SK-N-SH (cell line): ENCODE results near the gene AGK. TPM values are rescaled to one million over a fixed set of nuclear protein-coding genes. Genes with fewer than 3 reads are reported as not detected.

Experiments
- CTCF ChIA-PET: fragments of 300-600, 350-600 bp; formaldehyde crosslinking; extraction: SDS; loops from one replicate; lab custom pipeline; 2021; lab: Yijun Ruan, JAX
- POLR2A ChIA-PET: fragments of 350-600 bp; sonication (Branson Sonifier 250); formaldehyde crosslinking; extraction: SDS; loops from one replicate; lab custom pipeline; 2020; ENCODE audit warnings: antibody characterized with exemption, inconsistent platforms; lab: Yijun Ruan, JAX
- DNase-seq: peaks from one replicate; pipeline ENCODE4 v3.0.0; 2012
- H2AFZ ChIP-seq: fragments of 200-600 bp; sonication (generic); 2 replicates; pipeline ENCODE4 v1.8.1; 2016; ENCODE audit warnings: antibody characterized with exemption, mild to moderate bottlenecking, low read depth
- H3F3A ChIP-seq: fragments of 200-600 bp; sonication (generic); replicated peaks from 2 replicates; pipeline ENCODE3; 2016; ENCODE audit warnings: antibody characterized with exemption, mild to moderate bottlenecking; ENCODE audit not compliant: insufficient read depth
- H3K27ac ChIP-seq, 2 experiments: fragments of 200-500 bp in 1 of 2; fragments of 200-600 bp in 1 of 2; sonication (Bioruptor generic) in 1 of 2; sonication (generic), shearing (Covaris generic) in 1 of 2; 2 replicates each; pipeline versions ENCODE4 v1.5.1 to v1.6.1; 2014 to 2016; ENCODE audit warnings: low read depth in 2 of 2, inconsistent platforms in 1 of 2, low read length in 1 of 2, mild to moderate bottlenecking in 1 of 2, mixed read lengths in 1 of 2
- H3K27me3 ChIP-seq: fragments of 200-600 bp; sonication (generic), shearing (Covaris generic); 2 replicates; pipeline ENCODE4 v1.6.1; 2016; ENCODE audit warnings: mixed run types; ENCODE audit not compliant: insufficient read depth
- H3K36me3 ChIP-seq, 2 experiments: fragments of 200-500 bp in 1 of 2; fragments of 200-600 bp in 1 of 2; sonication (Bioruptor generic) in 1 of 2; sonication (generic) in 1 of 2; replicated peaks in 1 of 2; 2 replicates each; pipeline versions ENCODE3 to v1.5.1; 2014 to 2016; ENCODE audit warnings: low read length in 1 of 2, mild to moderate bottlenecking in 1 of 2; ENCODE audit not compliant: insufficient read depth in 2 of 2, control insufficient read depth in 1 of 2
- H3K4me1 ChIP-seq, 2 experiments: fragments of 200-500 bp in 1 of 2; fragments of 200-600 bp in 1 of 2; sonication (Bioruptor generic) in 1 of 2; sonication (generic), shearing (Covaris generic) in 1 of 2; 2 replicates each; pipeline versions ENCODE4 v1.5.1 to v1.6.1; 2014 to 2016; ENCODE audit warnings: low read depth in 1 of 2, low read length in 1 of 2, mixed run types in 1 of 2; ENCODE audit not compliant: insufficient read depth in 2 of 2, control insufficient read depth in 1 of 2
- H3K4me2 ChIP-seq: fragments of 200-600 bp; sonication (generic), shearing (Covaris generic); 2 replicates; pipeline ENCODE4 v1.6.1; 2017; ENCODE audit warnings: mixed run types
- H3K4me3 ChIP-seq, 2 experiments: fragments of 200-500 bp in 1 of 2; fragments of 200-600 bp in 1 of 2; sonication (Bioruptor generic) in 1 of 2; sonication (generic), shearing (Covaris generic) in 1 of 2; 2 replicates each; pipeline versions ENCODE4 v1.5.1 to v1.8.1; 2014 to 2016; ENCODE audit warnings: low read depth in 2 of 2, inconsistent platforms in 1 of 2, low read length in 1 of 2, mild to moderate bottlenecking in 1 of 2, mixed read lengths in 1 of 2, moderate library complexity in 1 of 2
- H3K79me2 ChIP-seq: fragments of 200-600 bp; sonication (generic); 2 replicates; pipeline ENCODE4 v1.8.1; 2017; ENCODE audit warnings: mild to moderate bottlenecking; ENCODE audit not compliant: insufficient read depth
- H3K9ac ChIP-seq: fragments of 200-600 bp; sonication (generic); 2 replicates; pipeline ENCODE4 v1.6.1; 2017; ENCODE audit warnings: mixed run types
- H3K9me2 ChIP-seq: fragments of 200-600 bp; sonication (generic); 2 replicates; pipeline ENCODE4 v1.6.1; 2017; ENCODE audit warnings: mixed run types
- H3K9me3 ChIP-seq: fragments of 200-600 bp; sonication (generic); 2 replicates; pipeline ENCODE4 v1.6.1; 2017; ENCODE audit warnings: mixed run types, mild to moderate bottlenecking, moderate library complexity
- H4K20me1 ChIP-seq: fragments of 200-600 bp; sonication (generic); 2 replicates; pipeline ENCODE4 v1.6.1; 2017; ENCODE audit warnings: mild to moderate bottlenecking, mixed run types; ENCODE audit not compliant: insufficient read depth
- CHD2 ChIP-seq: fragments of 150-350 bp; IDR thresholded peaks from 2 replicates; pipeline ENCODE4 v1.6.1; 2018; ENCODE audit warnings: low read length; ENCODE audit not compliant: partially characterized antibody
- CTCF ChIP-seq: fragments of 200-600 bp; sonication (generic); IDR thresholded peaks from 2 replicates; pipeline ENCODE4 v1.6.1; 2017; ENCODE audit warnings: antibody characterized with exemption, mild to moderate bottlenecking, moderate library complexity
- ELF1 ChIP-seq: IDR thresholded peaks from 2 replicates; pipeline ENCODE4 v1.4.0; 2012
- EP300 ChIP-seq, 2 experiments: IDR thresholded peaks; 2 replicates each; pipeline versions ENCODE4 v1.4.0 to v1.6.1; 2012; ENCODE audit warnings: borderline replicate concordance in 1 of 2, low read depth in 1 of 2, low read length in 1 of 2
- EZH2phosphoT487 ChIP-seq: fragments of 200-600 bp; sonication (generic); IDR thresholded peaks from 2 replicates; pipeline ENCODE4 v1.6.1; 2017; ENCODE audit warnings: low read depth, mixed run types, mild to moderate bottlenecking, antibody characterized with exemption, moderate library complexity, borderline replicate concordance
- FOXM1 ChIP-seq: IDR thresholded peaks from 2 replicates; pipeline ENCODE4 v1.4.0; 2012; ENCODE audit warnings: low read depth, mild to moderate bottlenecking
- GABPA ChIP-seq: IDR thresholded peaks from 2 replicates; pipeline ENCODE4 v1.4.0; 2012; ENCODE audit warnings: low read depth, mild to moderate bottlenecking
- GATA2 ChIP-seq: sonication (generic); formaldehyde crosslinking; IDR thresholded peaks from 2 replicates; pipeline ENCODE4 v1.5.0; 2020; ENCODE audit warnings: mild to moderate bottlenecking, missing genetic modification reagents
- JUND ChIP-seq: IDR thresholded peaks from 2 replicates; pipeline ENCODE4 v1.4.0; 2012
- MAX ChIP-seq: IDR thresholded peaks from 2 replicates; pipeline ENCODE4 v1.4.0; 2012; ENCODE audit warnings: low read depth
- MEF2A ChIP-seq: IDR thresholded peaks from 2 replicates; pipeline ENCODE4 v1.4.0; 2012; ENCODE audit warnings: low read depth, borderline replicate concordance
- MXI1 ChIP-seq: IDR thresholded peaks from 2 replicates; pipeline ENCODE4 v1.6.1; 2012; ENCODE audit warnings: mild to moderate bottlenecking, low read depth, low read length, improper control_type of control experiment
- NFIC ChIP-seq: IDR thresholded peaks from 2 replicates; pipeline ENCODE4 v1.4.0; 2012; ENCODE audit warnings: borderline replicate concordance
- NRF1 ChIP-seq: IDR thresholded peaks from 2 replicates; pipeline ENCODE4 v1.6.1; 2012; ENCODE audit warnings: low read depth, mild to moderate bottlenecking, low read length
- RAD21 ChIP-seq: IDR thresholded peaks from 2 replicates; pipeline ENCODE4 v1.6.1; 2012; ENCODE audit warnings: mild to moderate bottlenecking, low read length
- RCOR1 ChIP-seq: fragments of 150-350 bp; IDR thresholded peaks from 2 replicates; pipeline ENCODE4 v1.6.1; 2017; ENCODE audit warnings: antibody characterized with exemption, low read length
- SMC3 ChIP-seq: IDR thresholded peaks from 2 replicates; pipeline ENCODE4 v1.6.1; 2012; ENCODE audit warnings: low read depth, low read length, improper control_type of control experiment
- TAF1 ChIP-seq: IDR thresholded peaks from 2 replicates; pipeline ENCODE4 v1.6.1; 2012; ENCODE audit warnings: low read depth, mild to moderate bottlenecking, low read length, moderate library complexity, borderline replicate concordance
- TCF12 ChIP-seq: IDR thresholded peaks from 2 replicates; pipeline ENCODE4 v1.4.0; 2012
- TEAD4 ChIP-seq: IDR thresholded peaks from 2 replicates; pipeline ENCODE4 v1.4.0; 2012; ENCODE audit warnings: mild to moderate bottlenecking, borderline replicate concordance; ENCODE audit not compliant: insufficient read depth
- WGBS: methylation state at CpG from one replicate; pipeline ENCODE4 v1.1.6; 2017; ENCODE audit warnings: low lambda C conversion rate; 5-methylcytosine and 5-hydroxymethylcytosine counted together
- polyA plus RNA-seq, 3 experiments: library from polyadenylated mRNA; depleted of rRNA; stranded (reverse); fragments of >200 nt; gene quantifications; 2 replicates each; pipeline ENCODE4 v1.2.3, GENCODE V29; 2012
- TF ChIP-seq, protein P1 (sequence below): IDR thresholded peaks from 2 replicates; pipeline ENCODE4; 2012

The AGK gene
- polyA plus RNA-seq, 1 of the 3 experiments (the other 2 are of a cell fraction), result 45.7 TPM

GRCh38 chr7:141674702-141675101 lies 123.5 kb downstream of the AGK start:
- no peaks in the 10 kb centered on the region for H3K9me2 ChIP-seq
- peak; percentile 56 for TF ChIP-seq CTCF
- TF ChIP-seq RAD21, result 0 out of 2 replicates have a peak, but pooled peaks have one; percentile 18
- TF ChIP-seq EP300 (IDR thresholded peaks at IDR 0.05; ENCODE audit: borderline replicate concordance in 1 of 2, low read depth in 1 of 2, low read length in 1 of 2), result no peak
- no peak for TF ChIP-seq ELF1
- TF ChIP-seq, protein P1, sequence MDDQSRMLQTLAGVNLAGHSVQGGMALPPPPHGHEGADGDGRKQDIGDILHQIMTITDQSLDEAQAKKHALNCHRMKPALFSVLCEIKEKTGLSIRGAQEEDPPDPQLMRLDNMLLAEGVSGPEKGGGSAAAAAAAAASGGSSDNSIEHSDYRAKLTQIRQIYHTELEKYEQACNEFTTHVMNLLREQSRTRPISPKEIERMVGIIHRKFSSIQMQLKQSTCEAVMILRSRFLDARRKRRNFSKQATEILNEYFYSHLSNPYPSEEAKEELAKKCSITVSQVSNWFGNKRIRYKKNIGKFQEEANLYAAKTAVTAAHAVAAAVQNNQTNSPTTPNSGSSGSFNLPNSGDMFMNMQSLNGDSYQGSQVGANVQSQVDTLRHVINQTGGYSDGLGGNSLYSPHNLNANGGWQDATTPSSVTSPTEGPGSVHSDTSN, result no peak
- TF ChIP-seq EZH2phosphoT487, result no peak
- TF ChIP-seq MAX, result no peak
- peak; percentile 14; the same call in 1 of the 2 replicates for TF ChIP-seq SMC3
- TF ChIP-seq, all 33 proteins: peak for 3
- peak; percentile 61 for DNase-seq
- H3K4me1 ChIP-seq, result no peaks in the 10 kb centered on the region
- H3K27ac ChIP-seq, result peak overlapping the region in 1 of 2 experiments; percentile 37; a peak in 1 of 4 replicates
- no peaks in the 10 kb centered on the region for H3F3A ChIP-seq
- H2AFZ ChIP-seq, result no peak overlapping the region
- H3K27me3 ChIP-seq, result no peaks in the 10 kb centered on the region
- H3K4me2 ChIP-seq, result no peak overlapping the region
- 80% methylated on average over 2 of the region's 4 CpGs for WGBS
- no peaks in the 10 kb centered on the region for H3K9me3 ChIP-seq
- no peak overlapping the region for H3K9ac ChIP-seq
- POLR2A ChIA-PET, result no interaction called here
- H4K20me1 ChIP-seq, result no peaks in the 10 kb centered on the region
- peaks cover 26 to 40% of the 10 kb centered on the region in 2 experiments for H3K36me3 ChIP-seq
- CTCF ChIA-PET, result interaction anchor here (1.0 to 4.5 kb wide), 7 partner anchors 9 to 111 kb away, joined by 3 to 34 read pairs (median 3); no protein-coding TSS in a partner anchor
- no peak overlapping the region for H3K4me3 ChIP-seq
- no peaks in the 10 kb centered on the region for H3K79me2 ChIP-seq

DNA sequence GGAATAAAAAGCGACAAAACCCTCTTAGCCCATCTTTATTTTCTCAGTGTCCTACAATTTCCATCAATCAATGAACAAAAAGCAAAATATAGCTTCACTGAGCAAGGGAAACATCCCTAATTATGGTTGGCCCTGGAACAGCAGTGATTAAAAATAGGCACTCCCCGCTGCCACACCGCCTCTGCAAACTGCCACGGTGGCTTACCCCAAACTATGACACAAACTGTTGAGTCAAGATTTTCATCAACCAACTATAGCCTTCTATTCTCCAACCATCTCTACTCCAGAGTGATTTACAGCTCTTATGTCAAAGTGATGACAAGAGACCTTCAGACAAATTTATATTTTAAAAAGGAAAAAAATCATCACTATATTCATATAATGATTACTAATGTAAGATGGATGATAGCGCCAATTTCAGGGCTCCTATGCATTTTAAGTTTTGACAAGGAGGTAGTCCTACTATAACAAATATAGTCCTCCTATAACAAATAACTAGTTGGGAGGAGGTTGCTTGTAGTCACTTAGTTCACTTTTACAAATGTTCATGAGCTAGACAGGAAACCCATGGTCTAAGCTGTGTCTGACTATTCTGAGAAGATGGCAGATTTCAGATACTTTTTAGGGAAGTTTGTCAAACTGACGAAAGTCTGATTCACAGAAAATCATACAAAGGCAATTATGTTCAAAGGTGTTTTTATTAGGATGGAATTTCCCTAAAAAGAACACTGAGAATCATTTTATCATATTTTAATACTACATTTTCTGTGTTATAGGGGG lies 124.4 kb downstream of the AGK start:
- no peaks in the 10 kb centered on the region for H3F3A ChIP-seq
- H3K79me2 ChIP-seq, result no peaks in the 10 kb centered on the region
- peaks cover 31 to 38% of the 10 kb centered on the region in 2 experiments for H3K36me3 ChIP-seq
- H3K9me2 ChIP-seq, result no peaks in the 10 kb centered on the region
- no peak overlapping the region for H2AFZ ChIP-seq
- 97% methylated on average over 6 of the region's 6 CpGs for WGBS
- no peaks in the 10 kb centered on the region for H3K27me3 ChIP-seq
- H4K20me1 ChIP-seq, result no peaks in the 10 kb centered on the region
- ChIA-PET CTCF (interaction anchor here (0.7 to 4.5 kb wide), 11 partner anchors 8 to 185 kb away, joined by 3 to 34 read pairs (median 4); no protein-coding TSS in a partner anchor), POLR2A (no interaction called here)
- DNase-seq, result no peak
- H3K4me2 ChIP-seq, result no peak overlapping the region
- H3K9me3 ChIP-seq, result no peaks in the 10 kb centered on the region
- H3K4me3 ChIP-seq, result no peak overlapping the region
- H3K27ac ChIP-seq, result no peak overlapping the region
- no peak overlapping the region for H3K9ac ChIP-seq
- no peaks in the 10 kb centered on the region for H3K4me1 ChIP-seq
- TF ChIP-seq RAD21, result no peak
- TF ChIP-seq GATA2, result no peak
- TF ChIP-seq TEAD4, result no peak
- no peak for TF ChIP-seq TCF12
- TF ChIP-seq JUND, result no peak
- TF ChIP-seq NRF1, result no peak
- TF ChIP-seq, protein P1, result no peak
- no peak for TF ChIP-seq SMC3
- TF ChIP-seq TAF1, result no peak
- TF ChIP-seq RCOR1, result no peak
- no peak for TF ChIP-seq NFIC
- TF ChIP-seq FOXM1, result no peak
- no peak for TF ChIP-seq MEF2A
- no peak for TF ChIP-seq MXI1
- TF ChIP-seq CHD2, result no peak
- TF ChIP-seq GABPA, result no peak
